Large intestine (tissue), 3 donors: ENCODE measurements around the gene GPR37L1. TPM values are rescaled to one million over a fixed set of nuclear protein-coding genes. Genes with fewer than 3 reads are reported as not detected.

Experiments used
- DNase-seq, 2 donors: peaks; one replicate each; pipeline versions ENCODE4 v3.0.0 to v3.0.0-alpha.2; 2013
- H3K27ac ChIP-seq: one replicate; pipeline ENCODE4 v1.5.1; 2013; ENCODE audit warnings: low read length
- H3K27me3 ChIP-seq: 2 replicates; pipeline ENCODE4 v1.6.1; 2013; ENCODE audit warnings: low read length; ENCODE audit not compliant: control insufficient read depth, insufficient read depth
- H3K36me3 ChIP-seq: 2 replicates; pipeline ENCODE4 v1.6.1; 2013; ENCODE audit warnings: low read length; ENCODE audit not compliant: control insufficient read depth, insufficient read depth
- H3K4me1 ChIP-seq: one replicate; pipeline ENCODE4 v1.6.1; 2013; ENCODE audit warnings: low read length; ENCODE audit not compliant: control insufficient read depth, insufficient read depth
- H3K4me3 ChIP-seq: one replicate; pipeline ENCODE4 v1.5.1; 2013; ENCODE audit warnings: low read length
- H3K9me3 ChIP-seq: one replicate; pipeline ENCODE4 v1.6.1; 2013; ENCODE audit warnings: mild to moderate bottlenecking, low read depth, low read length, moderate library complexity; ENCODE audit not compliant: control insufficient read depth
- whole genome bisulfite sequencing: methylation state at CpG from one replicate; pipeline ENCODE4 v1.1.5; 2013; ENCODE audit warnings: low lambda C conversion rate; ENCODE audit not compliant: insufficient coverage; 5-methylcytosine and 5-hydroxymethylcytosine counted together
- polyA plus RNA-seq: library from polyadenylated mRNA; unstranded; fragments of 120-200 nt; gene quantifications from one replicate; pipeline ENCODE4 v1.2.1, GENCODE V29; 2013

Gene GPR37L1
- polyA plus RNA-seq, 1 donor: 0.10 TPM

DNA sequence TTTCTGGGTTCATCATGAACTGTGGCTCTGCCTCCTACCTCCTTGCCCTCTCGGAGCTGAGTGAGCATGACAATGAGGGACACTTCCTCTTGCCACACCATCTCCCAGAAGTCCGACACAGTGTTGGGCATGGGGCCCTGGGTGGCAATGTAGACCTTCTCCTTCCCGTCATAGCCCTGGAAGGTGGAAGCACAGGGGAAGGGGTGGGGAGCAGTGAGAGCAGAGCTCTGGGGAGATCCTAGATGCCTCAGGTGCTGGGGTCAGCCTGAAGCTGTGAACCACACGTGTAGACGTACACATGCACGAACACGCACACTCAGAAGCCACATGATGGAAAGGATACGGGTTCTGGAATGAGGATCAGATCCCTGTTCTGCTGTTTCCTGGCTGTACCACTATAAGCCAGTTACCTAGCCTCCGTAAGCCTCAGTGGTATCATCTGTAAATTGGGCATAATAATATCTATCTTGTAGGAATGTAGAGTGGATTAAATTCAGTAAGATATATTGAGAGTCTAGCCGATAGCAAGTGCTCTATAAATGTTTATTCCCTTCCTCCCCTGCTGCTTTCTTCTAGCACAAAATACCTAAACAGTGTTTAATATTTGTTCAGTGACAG, 31.5 kb downstream of the GPR37L1 start:
- Histone ChIP-seq H3K4me1 (no peaks in the 10 kb centered on the region), H3K27me3 (no peaks in the 10 kb centered on the region), H3K9me3 (no peaks in the 10 kb centered on the region), H3K4me3 (no peak overlapping the region), H3K36me3 (no peaks in the 10 kb centered on the region), H3K27ac (no peak overlapping the region)
- DNase-seq: no peak
- WGBS: no CpG with 5 or more reads among the region's 10 CpGs

DNA sequence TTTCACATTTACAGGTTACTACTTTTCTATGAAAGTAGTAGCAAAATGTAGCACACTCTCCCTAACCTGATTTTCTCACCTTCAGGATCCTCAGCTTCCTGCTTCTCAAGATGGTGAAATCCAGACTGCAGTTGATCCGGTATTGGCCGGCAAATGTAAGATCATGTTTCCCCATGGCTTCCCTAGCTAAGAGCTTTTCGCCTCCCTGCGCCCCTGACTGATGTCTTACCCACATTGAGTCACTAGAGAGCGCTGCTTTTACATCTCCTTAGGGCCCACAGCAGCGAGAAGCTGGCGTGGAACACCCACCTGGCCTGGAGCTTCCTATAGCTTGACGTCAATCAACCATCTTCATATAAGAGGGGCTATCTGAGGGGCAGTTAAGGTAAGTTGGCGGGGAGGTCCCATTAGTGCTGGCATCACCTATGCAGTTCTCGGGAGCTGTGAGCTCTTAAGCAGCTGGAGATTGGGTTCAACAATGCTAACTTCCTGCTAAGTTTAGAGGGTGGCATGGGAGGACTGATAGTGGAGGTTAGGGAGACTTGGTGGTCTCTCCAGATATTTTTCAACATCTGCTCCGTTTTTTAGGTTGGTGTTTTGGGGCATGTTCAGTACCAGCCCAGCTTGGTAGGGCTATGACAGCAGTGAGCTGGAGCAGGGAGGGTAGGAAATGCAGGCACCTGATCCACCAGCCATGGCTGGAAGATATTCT, 32.2 kb downstream of the GPR37L1 start:
- no peaks in the 10 kb centered on the region for H3K4me1 ChIP-seq
- WGBS: no CpG with 5 or more reads among the region's 11 CpGs

DNA sequence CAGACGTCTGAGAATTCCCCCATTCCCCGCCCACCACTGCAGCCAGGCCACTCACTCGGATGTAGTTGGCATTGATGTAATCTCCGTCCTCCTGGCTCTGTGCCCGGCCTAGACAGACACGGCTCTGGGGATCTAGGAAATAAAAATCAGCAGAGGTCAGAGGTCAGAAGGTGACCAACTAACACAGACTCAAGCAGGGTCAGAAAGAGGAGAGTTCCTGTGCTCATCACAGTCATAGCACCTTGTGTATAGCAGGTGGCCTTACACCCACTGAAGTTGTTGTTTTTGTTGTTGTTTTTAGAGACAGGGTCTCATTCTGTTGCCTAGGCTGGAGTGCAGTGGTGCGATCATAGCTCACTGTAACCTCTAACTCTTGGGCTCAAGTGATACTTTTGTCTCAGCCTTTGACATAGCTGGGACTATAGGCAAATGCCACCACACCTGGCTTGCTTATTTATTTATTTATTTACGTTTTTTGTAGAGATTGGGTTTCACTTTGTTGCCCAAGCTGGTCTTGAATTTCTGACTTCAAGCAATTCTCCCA, 32.8 kb downstream of the GPR37L1 start:
- Histone ChIP-seq H3K4me1 (no peaks in the 10 kb centered on the region), H3K36me3 (no peaks in the 10 kb centered on the region), H3K27ac (no peak overlapping the region), H3K9me3 (no peaks in the 10 kb centered on the region), H3K4me3 (no peak overlapping the region), H3K27me3 (no peaks in the 10 kb centered on the region)
- DNase-seq: no peak
- 50% methylated on average over 1 of the region's 8 CpGs for WGBS

More for the DNA sequence above, 32.2 kb downstream of the GPR37L1 start:
- H3K9me3 ChIP-seq: no peaks in the 10 kb centered on the region
- no peaks in the 10 kb centered on the region for H3K27me3 ChIP-seq
- DNase-seq: peak; percentile 48 to 62
- no peaks in the 10 kb centered on the region for H3K36me3 ChIP-seq
- no peak overlapping the region for H3K4me3 ChIP-seq
- H3K27ac ChIP-seq: no peak overlapping the region

DNA sequence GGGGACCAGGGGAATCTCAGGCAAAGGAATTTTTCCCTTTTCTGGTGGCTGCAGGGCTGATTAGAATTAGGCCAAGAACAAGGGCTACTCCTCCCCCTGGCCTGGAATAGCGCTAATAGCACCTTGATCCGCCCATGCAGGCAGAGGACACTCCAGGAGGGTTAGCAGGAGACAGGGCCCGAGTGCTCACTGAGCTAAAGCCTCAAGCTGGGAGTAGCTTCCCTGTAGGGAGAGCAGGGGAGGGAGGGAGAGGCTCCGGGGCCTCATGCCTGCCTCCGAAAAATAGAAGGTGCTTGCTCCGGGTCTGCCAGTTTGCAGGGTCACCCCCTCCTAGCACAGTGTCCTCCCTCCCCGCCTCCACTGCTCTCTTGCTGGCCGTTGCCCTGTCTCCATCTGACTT, 33.9 kb downstream of the GPR37L1 start:
- WGBS: no CpG with 5 or more reads among the region's 8 CpGs
- DNase-seq: no peak
- Histone ChIP-seq H3K27me3 (no peaks in the 10 kb centered on the region), H3K4me1 (no peaks in the 10 kb centered on the region), H3K27ac (no peak overlapping the region), H3K36me3 (no peaks in the 10 kb centered on the region), H3K4me3 (no peak overlapping the region), H3K9me3 (no peaks in the 10 kb centered on the region)

DNA sequence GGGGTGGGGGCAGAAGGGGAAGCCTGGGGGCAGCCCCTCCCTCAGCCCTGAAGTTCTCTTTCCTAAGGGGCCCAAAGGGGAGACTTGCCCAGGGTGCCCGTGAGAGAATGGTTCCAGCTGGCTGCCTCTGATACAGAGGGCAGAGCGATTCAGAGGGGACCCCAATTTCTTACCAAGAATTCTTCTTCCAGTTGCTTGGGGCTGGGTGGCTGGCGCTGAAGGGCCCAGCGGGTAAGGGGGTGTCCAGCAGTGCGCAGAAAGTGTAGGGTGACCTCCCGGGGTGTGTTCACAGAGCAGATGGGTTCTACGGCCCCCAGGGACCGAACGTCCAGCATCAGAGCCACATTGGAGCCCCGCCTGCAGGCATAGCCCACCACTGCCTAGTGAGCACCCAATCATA, 35.2 kb downstream of the GPR37L1 start:
- Histone ChIP-seq H3K27ac (no peak overlapping the region), H3K36me3 (no peaks in the 10 kb centered on the region), H3K4me3 (no peak overlapping the region), H3K4me1 (peaks cover 6% of the 10 kb centered on the region), H3K9me3 (no peaks in the 10 kb centered on the region), H3K27me3 (no peaks in the 10 kb centered on the region)
- no CpG with 5 or more reads among the region's 10 CpGs for WGBS
- no peak for DNase-seq

DNA sequence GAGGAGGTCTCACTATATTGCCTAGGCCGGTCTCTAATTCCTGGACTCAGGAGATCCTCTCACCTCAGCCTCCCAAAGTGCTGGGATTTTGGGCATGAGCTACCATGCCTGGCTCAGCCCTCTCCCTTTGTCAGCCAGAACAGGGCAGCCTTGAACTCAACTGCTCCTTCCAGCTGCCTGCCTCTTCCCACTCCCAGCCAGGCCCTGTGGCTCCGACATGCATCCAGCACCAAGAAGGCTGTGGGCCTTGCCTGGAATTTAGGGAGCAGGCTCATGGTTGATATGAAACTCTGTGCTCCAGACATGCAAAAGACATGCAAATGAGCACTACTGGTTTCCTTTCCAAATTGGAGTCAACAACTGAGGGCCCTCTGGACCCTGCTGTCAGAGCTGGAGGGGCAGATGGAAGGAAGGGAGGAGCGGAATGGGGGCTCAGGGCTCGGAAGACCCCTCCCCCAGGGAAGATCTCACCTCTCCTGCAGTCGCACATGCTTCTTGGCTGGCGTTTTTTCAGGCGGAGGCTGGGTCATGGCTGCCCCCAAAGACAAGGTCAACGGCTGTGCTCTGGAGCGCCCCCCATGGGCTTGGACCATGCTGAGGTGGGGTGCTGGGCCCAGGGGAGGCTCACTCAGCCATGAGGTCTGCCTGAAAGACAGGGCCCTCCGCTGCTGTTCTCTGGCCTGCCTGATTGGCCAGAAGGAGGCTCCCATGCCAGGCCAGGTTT, 36.3 kb downstream of the GPR37L1 start:
- DNase-seq: no peak
- Histone ChIP-seq H3K4me3 (no peak overlapping the region), H3K4me1 (peaks cover 9% of the 10 kb centered on the region), H3K36me3 (no peaks in the 10 kb centered on the region), H3K27ac (no peak overlapping the region), H3K27me3 (no peaks in the 10 kb centered on the region), H3K9me3 (no peaks in the 10 kb centered on the region)
- no CpG with 5 or more reads among the region's 10 CpGs for WGBS

DNA sequence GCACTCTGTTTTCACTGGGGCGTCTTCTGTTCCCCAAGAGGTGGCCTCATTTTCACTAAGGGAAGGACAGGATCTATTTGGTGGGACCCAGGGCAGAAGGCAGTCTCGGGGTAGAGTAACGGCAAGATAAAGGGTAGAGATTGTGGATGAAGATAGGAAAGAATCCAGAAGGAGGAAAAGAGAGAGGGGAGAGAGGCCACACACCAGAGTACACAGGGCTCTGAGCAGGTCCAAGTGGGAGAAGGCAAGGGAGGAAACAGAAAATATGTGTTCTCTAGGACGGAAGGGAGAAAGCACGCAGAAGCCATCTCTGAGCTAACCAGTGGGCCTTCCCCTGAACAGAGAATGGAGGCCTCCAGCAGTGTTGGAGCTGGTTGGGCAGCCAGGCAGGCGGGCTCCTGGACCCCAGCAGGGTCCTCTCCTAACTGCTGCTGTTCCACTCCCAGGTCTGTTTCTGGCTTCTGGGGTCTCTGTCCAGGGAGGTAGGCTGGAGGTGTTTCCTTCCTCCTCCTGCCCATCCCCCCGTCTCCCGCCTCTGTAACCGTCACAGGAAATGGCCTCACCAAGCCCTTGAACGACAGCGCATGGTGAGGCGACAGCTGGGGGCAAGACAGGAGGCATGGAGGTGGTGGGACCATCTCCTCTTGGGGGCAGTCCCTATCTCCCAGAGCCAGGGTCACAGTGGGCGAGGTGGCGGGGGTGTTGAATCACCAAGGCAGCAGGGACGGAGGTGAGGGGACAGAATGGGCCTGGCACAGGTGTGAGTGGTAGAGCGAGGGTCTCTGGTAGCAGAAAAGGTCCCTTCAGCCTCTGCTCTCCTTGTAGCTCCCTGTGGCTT, 37.0 kb downstream of the GPR37L1 start:
- 80% methylated on average over 3 of the region's 16 CpGs for WGBS
- Histone ChIP-seq H3K27me3 (no peaks in the 10 kb centered on the region), H3K4me1 (peaks cover 9% of the 10 kb centered on the region), H3K4me3 (peak overlapping the region; percentile 1), H3K27ac (no peak overlapping the region), H3K36me3 (no peaks in the 10 kb centered on the region), H3K9me3 (no peaks in the 10 kb centered on the region)
- no peak for DNase-seq

DNA sequence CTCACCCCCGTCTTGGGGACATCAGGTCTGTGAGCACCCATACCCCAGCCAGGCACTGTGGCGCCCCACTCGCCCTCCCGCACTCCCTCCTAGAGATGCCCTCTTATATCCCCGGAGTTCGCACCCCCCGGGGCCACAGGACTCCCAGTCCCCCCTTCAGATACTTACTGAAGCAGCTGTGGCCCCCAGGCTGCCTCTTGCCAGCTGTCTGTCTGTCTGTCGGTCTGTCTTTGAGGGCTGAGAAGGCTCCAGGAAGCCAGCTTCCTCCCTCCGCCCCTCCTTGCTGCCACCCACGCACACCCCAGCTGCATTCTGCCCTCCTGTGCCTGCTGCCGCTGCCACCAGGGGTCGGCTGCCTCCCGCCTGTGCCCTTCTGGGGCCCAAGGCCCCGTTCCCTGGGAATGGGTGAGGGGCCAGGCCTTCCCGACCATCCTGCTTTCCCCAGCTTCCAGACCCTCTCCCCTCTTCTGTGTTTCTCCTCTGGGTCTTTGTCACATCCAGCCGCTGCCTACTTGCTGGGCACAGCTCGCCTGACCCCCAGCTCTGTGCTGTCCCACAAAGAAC, 37.7 kb downstream of the GPR37L1 start, which contains the start of gene PTPN7:
Gene PTPN7, minus strand, starts transcription at position 226 of the 564 bp plus-strand sequence. CDS start 1,200 bp downstream, outside the sequence.
- DNase-seq: no peak
- Histone ChIP-seq H3K27me3 (no peaks in the 10 kb centered on the region), H3K4me1 (peaks cover 9% of the 10 kb centered on the region), H3K9me3 (no peaks in the 10 kb centered on the region), H3K27ac (no peak within 1 kb of the TSS), H3K36me3 (no peaks in the 10 kb centered on the region), H3K4me3 (peak within 1 kb of the TSS; percentile 1)
- no CpG with 5 or more reads among the region's 17 CpGs for WGBS

DNA sequence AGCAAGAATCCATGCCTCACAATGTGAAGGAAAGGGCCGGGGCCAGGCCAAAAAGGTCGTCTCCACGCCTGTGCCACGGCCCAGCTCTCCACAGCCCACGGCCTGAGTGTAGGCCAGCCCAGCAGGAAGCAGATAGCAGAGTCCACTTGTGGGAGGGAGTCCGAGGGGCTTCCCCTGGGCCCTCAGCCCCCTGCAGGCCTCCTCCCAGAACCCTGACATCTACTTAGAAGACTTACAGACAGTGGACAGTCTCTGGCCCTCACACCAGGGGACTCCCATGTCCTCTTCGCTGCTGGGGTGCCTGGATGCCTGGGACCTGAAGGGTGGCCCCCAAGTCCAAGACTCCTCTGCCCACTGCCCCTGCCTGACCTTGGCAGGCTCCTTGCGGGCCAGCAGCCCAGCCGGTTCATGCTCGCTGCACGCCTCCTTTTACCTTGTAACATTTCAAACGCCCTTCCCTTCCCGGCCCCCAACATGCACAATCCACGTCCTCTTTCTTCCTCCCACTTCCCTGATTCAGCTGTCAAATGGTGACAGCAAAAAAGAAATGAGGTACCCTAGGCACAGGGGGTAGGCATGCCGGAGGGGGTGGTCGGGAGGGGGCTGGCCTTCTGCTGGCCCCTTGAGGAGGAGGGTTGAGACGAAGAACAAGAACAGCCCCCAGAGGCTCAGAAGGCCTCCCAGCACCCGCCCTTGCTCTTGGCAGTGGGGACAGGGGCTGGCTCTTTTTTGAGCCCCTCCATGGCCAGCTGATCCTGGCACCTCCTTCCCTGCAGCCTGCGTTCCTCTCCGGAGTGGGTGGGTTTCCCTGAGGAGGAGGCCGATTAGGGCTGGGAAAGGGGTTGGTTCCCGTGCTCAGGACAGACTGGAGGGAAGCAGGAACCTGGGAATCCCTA, 38.7 kb downstream of the GPR37L1 start:
- WGBS: 100% methylated on average over 1 of the region's 22 CpGs
- DNase-seq: no peak
- Histone ChIP-seq H3K4me1 (peaks cover 9% of the 10 kb centered on the region), H3K4me3 (no peak overlapping the region), H3K27ac (no peak overlapping the region), H3K27me3 (no peaks in the 10 kb centered on the region), H3K36me3 (no peaks in the 10 kb centered on the region), H3K9me3 (no peaks in the 10 kb centered on the region)
